NCI-H82 treated with DMSO at 0.1 percent for 48 hours (cell line): ENCODE data around the gene ANKMY1.

Experiments used
- DNase-seq: peaks from one replicate; lab custom pipeline; 2025; ENCODE audit not compliant: unreplicated experiment; lab: John Stamatoyannopoulos, UW

The ANKMY1 gene

GRCh38 chr2:240438810-240439697 is 118.7 kb downstream of the ANKMY1 start:
- DNase-seq: no peak

- peak; percentile 4 for DNase-seq
Observed at GRCh38 chr2:240437861-240438809, 119.7 kb downstream of the ANKMY1 start.

- DNase-seq: no peak
Observed at GRCh38 chr2:240437551-240437860, 120.3 kb downstream of the ANKMY1 start.

- no peak for DNase-seq
Observed at GRCh38 chr2:240436683-240437550, 120.9 kb downstream of the ANKMY1 start.

- DNase-seq: no peak
Observed at GRCh38 chr2:240435948-240436682, 121.7 kb downstream of the ANKMY1 start.

GRCh38 chr2:240435457-240435947 is 122.3 kb downstream of the ANKMY1 start, which contains the start of gene GPC1:
Gene GPC1 (plus strand): TSS chr2:240435663. CDS start chr2:240435919, 256 bp downstream.
- DNase-seq: peak; percentile 52

GRCh38 chr2:240434728-240435456 is 122.9 kb downstream of the ANKMY1 start:
- DNase-seq: peak; percentile 54

- no peak for DNase-seq
Observed at GRCh38 chr2:240433973-240434727, 123.6 kb downstream of the ANKMY1 start.

GRCh38 chr2:240432820-240433801 is 124.7 kb downstream of the ANKMY1 start:
- DNase-seq: no peak

GRCh38 chr2:240432430-240432819 is 125.4 kb downstream of the ANKMY1 start:
- no peak for DNase-seq

- no peak for DNase-seq
Observed at GRCh38 chr2:240431661-240432424, 125.9 kb downstream of the ANKMY1 start.

GRCh38 chr2:240431271-240431660 is 126.5 kb downstream of the ANKMY1 start:
- DNase-seq: no peak

GRCh38 chr2:240430595-240430994 is 127.2 kb downstream of the ANKMY1 start:
- DNase-seq: no peak

GRCh38 chr2:240429872-240430491 is 127.8 kb downstream of the ANKMY1 start:
- DNase-seq: no peak
